Measurements from ENCODE around the gene SENP6.

Gene SENP6

GRCh38 chr6:75746221-75746620, 144.5 kb downstream of the SENP6 start:
- H3K9me3 Mint-ChIP-seq = no peaks in the 10 kb centered on the region
- no peak overlapping the region for H3K27ac Mint-ChIP-seq
- peaks cover 40% of the 10 kb centered on the region for H3K27me3 Mint-ChIP-seq
- peaks cover 1% of the 10 kb centered on the region for H3K36me3 Mint-ChIP-seq
- H3K4me3 Mint-ChIP-seq = no peak overlapping the region
- H3K4me1 Mint-ChIP-seq = peaks cover 14% of the 10 kb centered on the region

GRCh38 chr6:75747152-75747992, 145.7 kb downstream of the SENP6 start:
- peaks cover 39% of the 10 kb centered on the region for H3K27me3 Mint-ChIP-seq
- peaks cover 14% of the 10 kb centered on the region for H3K4me1 Mint-ChIP-seq
- H3K36me3 Mint-ChIP-seq = peaks cover 1% of the 10 kb centered on the region
- H3K4me3 Mint-ChIP-seq = peak overlapping the region; percentile 23
- no peaks in the 10 kb centered on the region for H3K9me3 Mint-ChIP-seq
- no peak overlapping the region for H3K27ac Mint-ChIP-seq

DNA sequence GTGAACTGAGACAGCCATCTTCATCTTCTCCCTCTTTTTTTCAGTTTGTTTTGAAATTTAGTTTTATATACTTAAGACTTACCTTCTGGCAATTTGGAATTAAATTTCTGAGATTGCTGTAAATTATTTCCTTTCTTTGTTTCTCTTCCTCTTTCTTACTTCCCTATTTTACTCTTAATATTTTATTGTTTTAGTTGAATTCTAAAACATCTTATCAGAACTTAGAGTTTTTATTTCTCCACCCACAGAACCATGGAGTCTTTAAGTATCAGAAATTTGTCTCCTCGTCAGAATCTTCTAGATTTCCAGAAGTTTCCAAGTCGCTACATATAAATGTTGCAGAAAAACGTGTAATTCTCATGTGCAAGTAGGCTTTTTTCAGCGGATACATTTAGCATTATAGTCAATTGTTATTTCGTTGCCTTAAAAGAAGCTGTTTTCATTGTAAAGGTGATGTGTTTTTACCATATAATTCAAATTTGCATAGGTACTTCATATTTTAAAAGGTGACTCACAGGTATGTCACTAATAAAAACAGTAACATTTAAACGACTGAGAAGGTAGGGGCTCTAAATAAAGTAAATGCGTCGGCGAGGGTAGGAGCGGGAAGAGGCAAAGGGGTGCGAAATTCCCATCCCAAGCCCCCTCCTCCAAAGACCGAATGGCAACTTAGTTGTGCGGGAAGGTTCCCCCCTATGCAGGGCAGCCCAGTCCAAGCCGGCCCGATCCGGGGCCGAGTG, 146.5 kb downstream of the SENP6 start:
- H3K4me3 Mint-ChIP-seq = peak overlapping the region; percentile 84
- peak overlapping the region; percentile 20 for H3K27ac Mint-ChIP-seq

DNA sequence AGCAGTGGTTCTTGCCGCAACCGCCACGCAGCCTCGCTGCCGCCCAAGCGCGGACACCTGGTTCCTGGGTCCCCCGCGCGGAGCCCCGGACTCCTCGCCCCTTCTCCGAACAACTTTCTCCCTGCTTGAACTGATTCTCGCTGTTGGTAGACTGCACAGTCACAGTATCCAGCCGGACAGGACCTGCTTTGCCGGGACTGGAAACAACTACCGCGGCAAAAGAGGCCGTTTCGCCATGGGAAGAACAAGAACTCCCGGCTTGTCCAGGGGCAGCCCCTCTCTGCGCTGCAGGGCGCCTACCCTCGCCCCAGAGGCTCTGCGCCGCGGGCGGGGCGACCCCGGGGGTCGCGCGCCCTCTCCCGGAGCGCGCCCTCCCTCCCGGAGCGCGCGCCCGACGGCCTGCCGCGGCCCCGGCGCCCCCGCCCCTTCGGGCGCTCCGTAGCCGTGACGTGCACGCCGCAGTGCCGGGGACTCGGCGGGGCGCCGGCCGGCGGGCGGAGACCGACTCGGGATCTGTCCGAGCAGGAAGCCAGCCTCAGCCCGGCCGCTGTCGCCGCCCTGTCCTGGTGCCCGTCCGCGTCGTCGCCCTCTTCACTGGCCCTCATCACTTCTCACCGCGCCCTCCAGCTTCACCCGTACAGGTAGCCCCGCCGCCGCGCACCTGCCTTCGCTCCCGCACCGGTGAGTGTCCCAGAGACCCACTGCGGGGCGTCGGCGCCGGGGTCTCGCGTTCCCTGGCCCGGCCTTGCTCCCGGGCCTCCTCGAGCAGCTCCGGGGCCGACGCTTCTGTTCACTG, 147.3 kb downstream of the SENP6 start, which contains the start of gene MYO6:
MYO6 (plus strand) TSS at position 497 of the 796 bp plus-strand sequence. CDS start 68,309 bp downstream, outside the sequence.
- H3K4me3 Mint-ChIP-seq = peak within 1 kb of the TSS; percentile 91
- H3K27ac Mint-ChIP-seq = peak within 1 kb of the TSS; percentile 20
- H3K4me1 Mint-ChIP-seq = peaks cover 14% of the 10 kb centered on the region
- peaks cover 45% of the 10 kb centered on the region for H3K27me3 Mint-ChIP-seq
- H3K9me3 Mint-ChIP-seq = no peaks in the 10 kb centered on the region
- H3K36me3 Mint-ChIP-seq = peaks cover 1% of the 10 kb centered on the region

More for the DNA sequence above, 146.5 kb downstream of the SENP6 start:
- Mint-ChIP-seq H3K4me1 (peaks cover 14% of the 10 kb centered on the region), H3K27me3 (peaks cover 41% of the 10 kb centered on the region), H3K9me3 (no peaks in the 10 kb centered on the region), H3K36me3 (peaks cover 1% of the 10 kb centered on the region)

- no peak overlapping the region for H3K4me3 Mint-ChIP-seq
- H3K9me3 Mint-ChIP-seq = no peaks in the 10 kb centered on the region
- peaks cover 14% of the 10 kb centered on the region for H3K4me1 Mint-ChIP-seq
- H3K27ac Mint-ChIP-seq = no peak overlapping the region
- H3K36me3 Mint-ChIP-seq = peaks cover 1% of the 10 kb centered on the region
- H3K27me3 Mint-ChIP-seq = peaks cover 37% of the 10 kb centered on the region
Measured at GRCh38 chr6:75751443-75751842, 149.8 kb downstream of the SENP6 start.

DNA sequence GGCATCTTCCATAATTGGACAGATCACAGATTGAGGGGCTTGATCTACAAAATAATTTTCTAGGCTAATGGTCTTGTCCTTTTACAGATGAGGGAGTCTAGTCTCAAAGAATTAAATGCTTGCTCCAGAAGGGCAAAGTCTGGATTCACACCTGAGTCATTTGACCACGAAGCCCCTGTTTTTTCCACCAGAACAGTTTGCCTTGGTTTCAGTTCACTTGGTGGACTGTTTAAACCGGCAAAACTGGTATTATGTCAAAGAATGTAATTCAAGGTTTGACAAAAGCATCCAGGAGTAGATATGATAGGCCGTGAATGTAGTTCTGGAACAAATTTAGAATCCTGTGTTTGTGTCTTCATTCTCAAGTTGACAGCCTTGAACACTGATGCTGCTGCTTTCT, 150.7 kb downstream of the SENP6 start:
- peaks cover 32% of the 10 kb centered on the region for H3K27me3 Mint-ChIP-seq
- H3K36me3 Mint-ChIP-seq = peaks cover under 1% of the 10 kb centered on the region
- H3K27ac Mint-ChIP-seq = no peak overlapping the region
- H3K9me3 Mint-ChIP-seq = no peaks in the 10 kb centered on the region
- H3K4me1 Mint-ChIP-seq = peaks cover 14% of the 10 kb centered on the region
- H3K4me3 Mint-ChIP-seq = no peak overlapping the region

- no peaks in the 10 kb centered on the region for H3K4me1 Mint-ChIP-seq
- H3K4me3 Mint-ChIP-seq = no peak overlapping the region
- no peaks in the 10 kb centered on the region for H3K9me3 Mint-ChIP-seq
- no peaks in the 10 kb centered on the region for H3K36me3 Mint-ChIP-seq
- no peak overlapping the region for H3K27ac Mint-ChIP-seq
- peaks cover 21% of the 10 kb centered on the region for H3K27me3 Mint-ChIP-seq
Measured at GRCh38 chr6:75755704-75756103, 154.0 kb downstream of the SENP6 start.

DNA sequence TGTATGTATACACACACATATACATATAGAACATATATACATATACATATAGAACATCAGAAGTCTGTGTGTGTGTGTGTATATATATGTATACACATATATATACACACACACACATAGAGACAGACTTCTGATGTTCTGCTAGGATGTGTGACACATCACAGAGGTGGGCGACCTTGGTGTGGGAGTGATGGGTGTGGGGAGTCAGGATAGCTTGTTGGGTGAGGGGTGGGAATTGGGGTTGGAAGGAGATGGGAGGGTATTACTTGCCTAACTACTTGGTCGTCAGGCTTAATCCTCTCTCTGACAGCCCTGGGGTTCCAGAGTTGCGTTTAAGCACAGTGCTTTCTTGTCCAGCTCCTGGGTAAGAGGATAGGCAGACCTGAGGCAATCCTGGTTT, 155.6 kb downstream of the SENP6 start:
- Mint-ChIP-seq H3K27me3 (peaks cover 20% of the 10 kb centered on the region), H3K4me3 (no peak overlapping the region), H3K36me3 (no peaks in the 10 kb centered on the region), H3K27ac (no peak overlapping the region), H3K4me1 (no peaks in the 10 kb centered on the region), H3K9me3 (no peaks in the 10 kb centered on the region)

GRCh38 chr6:75758061-75758460, 156.4 kb downstream of the SENP6 start:
- Mint-ChIP-seq H3K36me3 (no peaks in the 10 kb centered on the region), H3K9me3 (no peaks in the 10 kb centered on the region), H3K27ac (no peak overlapping the region), H3K4me3 (no peak overlapping the region), H3K27me3 (peaks cover 16% of the 10 kb centered on the region), H3K4me1 (no peaks in the 10 kb centered on the region)

GRCh38 chr6:75759207-75759606, 157.5 kb downstream of the SENP6 start:
- no peaks in the 10 kb centered on the region for H3K36me3 Mint-ChIP-seq
- no peak overlapping the region for H3K27ac Mint-ChIP-seq
- H3K4me3 Mint-ChIP-seq = no peak overlapping the region
- H3K4me1 Mint-ChIP-seq = no peaks in the 10 kb centered on the region
- H3K9me3 Mint-ChIP-seq = no peaks in the 10 kb centered on the region
- peaks cover 16% of the 10 kb centered on the region for H3K27me3 Mint-ChIP-seq

DNA sequence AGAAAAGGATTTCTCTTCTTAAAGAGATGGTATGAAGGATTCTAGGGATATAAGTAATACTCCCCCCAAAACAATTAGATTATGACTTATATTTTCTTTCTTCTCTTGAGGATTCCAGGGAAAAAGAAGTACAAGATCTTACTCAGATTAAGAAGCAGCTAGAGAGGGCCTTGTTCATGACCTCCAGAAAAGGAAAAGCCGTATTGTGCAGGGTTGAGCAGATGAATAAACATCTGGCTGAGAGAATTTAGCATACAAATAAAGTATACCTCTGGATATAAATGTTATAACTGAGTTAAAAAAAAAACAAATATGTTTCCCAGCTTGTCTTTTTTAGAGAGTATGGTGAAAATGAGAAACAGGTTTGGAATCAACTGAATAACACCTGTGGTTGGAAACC, 158.6 kb downstream of the SENP6 start:
- Mint-ChIP-seq H3K36me3 (no peaks in the 10 kb centered on the region), H3K4me1 (no peaks in the 10 kb centered on the region), H3K27ac (no peak overlapping the region), H3K27me3 (peaks cover 17% of the 10 kb centered on the region), H3K4me3 (no peak overlapping the region), H3K9me3 (no peaks in the 10 kb centered on the region)

GRCh38 chr6:75761489-75761888, 159.8 kb downstream of the SENP6 start:
- H3K36me3 Mint-ChIP-seq = no peaks in the 10 kb centered on the region
- H3K4me1 Mint-ChIP-seq = no peaks in the 10 kb centered on the region
- H3K27me3 Mint-ChIP-seq = peaks cover 15% of the 10 kb centered on the region
- H3K27ac Mint-ChIP-seq = no peak overlapping the region
- H3K9me3 Mint-ChIP-seq = no peaks in the 10 kb centered on the region
- no peak overlapping the region for H3K4me3 Mint-ChIP-seq

DNA sequence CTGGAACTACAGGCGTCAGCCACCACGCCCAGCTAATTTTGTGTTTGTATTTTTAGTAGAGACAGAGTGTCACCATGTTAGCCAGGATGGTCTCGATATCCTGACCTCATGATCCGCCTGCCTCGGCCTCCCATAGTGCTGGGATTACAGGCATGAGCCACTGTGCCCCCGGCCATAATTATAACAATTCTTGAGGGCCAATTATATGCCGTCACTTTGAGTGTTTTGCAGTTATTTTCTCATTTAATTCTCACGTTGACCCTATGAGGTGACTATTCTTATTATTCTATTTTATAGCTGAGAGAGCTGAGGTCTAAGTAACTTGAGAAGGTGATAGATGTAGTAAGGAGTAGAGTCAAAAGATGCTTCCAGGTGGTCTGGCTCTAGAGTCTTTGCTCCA, 160.4 kb downstream of the SENP6 start:
- H3K9me3 Mint-ChIP-seq = no peaks in the 10 kb centered on the region

DNA sequence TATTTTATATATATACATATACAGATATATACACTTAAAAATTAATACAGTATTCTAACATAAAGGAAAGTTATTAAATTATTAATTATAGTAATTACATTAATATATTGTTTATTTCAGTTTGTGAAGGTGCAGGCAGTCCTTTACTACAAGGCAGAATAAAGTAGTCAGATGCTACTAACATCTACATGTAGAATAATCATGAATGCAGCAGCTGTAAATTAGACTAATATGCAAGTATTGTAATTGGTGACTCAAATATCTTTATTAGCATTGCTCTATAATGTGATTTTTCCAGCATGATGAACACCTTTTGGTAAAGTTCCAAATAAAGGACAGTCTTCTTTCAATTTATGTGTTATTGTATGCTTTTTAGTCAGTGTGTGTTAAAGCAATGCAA, 164.7 kb downstream of the SENP6 start:
- Mint-ChIP-seq H3K27me3 (peaks cover 12% of the 10 kb centered on the region), H3K4me1 (no peaks in the 10 kb centered on the region), H3K9me3 (no peaks in the 10 kb centered on the region), H3K36me3 (no peaks in the 10 kb centered on the region), H3K4me3 (no peak overlapping the region), H3K27ac (no peak overlapping the region)

More for the DNA sequence above, 160.4 kb downstream of the SENP6 start:
- Mint-ChIP-seq H3K27ac (no peak overlapping the region), H3K4me1 (no peaks in the 10 kb centered on the region), H3K27me3 (peaks cover 15% of the 10 kb centered on the region), H3K36me3 (no peaks in the 10 kb centered on the region), H3K4me3 (no peak overlapping the region)
